OCI-LY3 (cell line): ENCODE results near the gene TLCD3B.

Source experiments
- H2AFZ ChIP-seq: fragments of 200-600, 300-600 bp; shearing (Covaris generic); 2 replicates; pipeline ENCODE4 v1.6.0; 2014; ENCODE audit warnings: antibody characterized with exemption, low read depth, low read length
- H3K27ac ChIP-seq: fragments of 200-600, 300-600 bp; sonication (generic); 2 replicates; pipeline ENCODE4 v1.5.1; 2014; ENCODE audit warnings: mild to moderate bottlenecking, low read length, moderate library complexity, mixed read lengths
- H3K27me3 ChIP-seq: fragments of 200-600, 300-600 bp; sonication (generic); 2 replicates; pipeline ENCODE4 v1.6.1; 2014; ENCODE audit warnings: low read depth, low read length, mixed read lengths
- H3K36me3 ChIP-seq: fragments of 200-600, 300-600 bp; sonication (generic); replicated peaks from 2 replicates; pipeline ENCODE3; 2014; ENCODE audit warnings: low read depth, low read length, mixed read lengths
- H3K4me1 ChIP-seq: fragments of 300-600, 200-600 bp; sonication (generic); 2 replicates; pipeline ENCODE4 v1.6.1; 2014; ENCODE audit warnings: low read length, mixed read lengths
- H3K4me2 ChIP-seq: fragments of 200-600, 300-600 bp; sonication (generic); 2 replicates; pipeline ENCODE4 v1.6.1; 2014; ENCODE audit warnings: low read length, mixed read lengths
- H3K4me3 ChIP-seq: fragments of 300-600, 200-600 bp; sonication (generic); 2 replicates; pipeline ENCODE4 v1.5.1; 2014; ENCODE audit warnings: antibody characterized with exemption, mild to moderate bottlenecking, low read length, moderate library complexity
- H3K79me2 ChIP-seq: fragments of 300-600, 200-600 bp; shearing (Covaris generic); 2 replicates; pipeline ENCODE4 v1.6.1; 2014; ENCODE audit warnings: mild to moderate bottlenecking, low read length, mixed read lengths
- H3K9ac ChIP-seq: fragments of 300-600, 200-600 bp; shearing (Covaris generic); 2 replicates; pipeline ENCODE4 v1.6.0; 2014; ENCODE audit warnings: mild to moderate bottlenecking, low read length, moderate library complexity
- H3K9me3 ChIP-seq: fragments of 200-600, 300-600 bp; shearing (Covaris generic); 2 replicates; pipeline ENCODE4 v1.6.1; 2014; ENCODE audit warnings: low read length, mixed read lengths; ENCODE audit not compliant: insufficient read depth
- H4K20me1 ChIP-seq: fragments of 200-600, 300-600 bp; sonication (generic); 2 replicates; pipeline ENCODE4 v1.6.1; 2016; ENCODE audit warnings: low read length, mixed read lengths; ENCODE audit not compliant: insufficient read depth
- CTCF ChIP-seq: fragments of 200-600, 300-600 bp; sonication (generic); IDR thresholded peaks from 2 replicates; pipeline ENCODE4 v1.5.1; 2014; ENCODE audit warnings: antibody characterized with exemption, low read length, low read depth
- EZH2phosphoT487 ChIP-seq: fragments of 200-600 bp; shearing (Covaris generic); IDR thresholded peaks from 2 replicates; pipeline ENCODE4 v1.6.1; 2018; ENCODE audit warnings: antibody characterized with exemption, mixed run types, low read depth

TLCD3B gene

DNA sequence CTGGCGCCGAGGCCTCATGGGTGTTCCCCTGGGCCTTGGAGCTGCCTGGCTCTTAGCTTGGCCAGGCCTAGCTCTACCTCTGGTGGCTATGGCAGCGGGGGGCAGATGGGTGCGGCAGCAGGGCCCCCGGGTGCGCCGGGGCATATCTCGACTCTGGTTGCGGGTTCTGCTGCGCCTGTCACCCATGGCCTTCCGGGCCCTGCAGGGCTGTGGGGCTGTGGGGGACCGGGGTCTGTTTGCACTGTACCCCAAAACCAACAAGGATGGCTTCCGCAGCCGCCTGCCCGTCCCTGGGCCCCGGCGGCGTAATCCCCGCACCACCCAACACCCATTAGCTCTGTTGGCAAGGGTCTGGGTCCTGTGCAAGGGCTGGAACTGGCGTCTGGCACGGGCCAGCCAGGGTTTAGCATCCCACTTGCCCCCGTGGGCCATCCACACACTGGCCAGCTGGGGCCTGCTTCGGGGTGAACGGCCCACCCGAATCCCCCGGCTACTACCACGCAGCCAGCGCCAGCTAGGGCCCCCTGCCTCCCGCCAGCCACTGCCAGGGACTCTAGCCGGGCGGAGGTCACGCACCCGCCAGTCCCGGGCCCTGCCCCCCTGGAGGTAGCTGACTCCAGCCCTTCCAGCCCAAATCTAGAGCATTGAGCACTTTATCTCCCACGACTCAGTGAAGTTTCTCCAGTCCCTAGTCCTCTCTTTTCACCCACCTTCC lies 43.5 kb downstream of the TLCD3B start:
- Histone ChIP-seq H3K36me3 (peaks cover 45% of the 10 kb centered on the region), H3K79me2 (no peaks in the 10 kb centered on the region), H2AFZ (no peak overlapping the region), H3K27ac (no peak overlapping the region), H3K4me3 (no peak overlapping the region), H3K9me3 (no peaks in the 10 kb centered on the region), H3K9ac (no peak overlapping the region), H3K4me1 (no peaks in the 10 kb centered on the region), H3K27me3 (no peaks in the 10 kb centered on the region), H3K4me2 (no peak overlapping the region), H4K20me1 (no peaks in the 10 kb centered on the region)
- TF ChIP-seq CTCF (no peak), EZH2phosphoT487 (no peak)

GRCh38 chr16:29986931-29987330 lies 44.1 kb downstream of the TLCD3B start:
- Histone ChIP-seq H3K9me3 (no peaks in the 10 kb centered on the region), H2AFZ (no peak overlapping the region), H3K79me2 (no peaks in the 10 kb centered on the region), H3K27ac (no peak overlapping the region), H3K4me1 (no peaks in the 10 kb centered on the region), H3K27me3 (no peaks in the 10 kb centered on the region), H4K20me1 (no peaks in the 10 kb centered on the region), H3K4me3 (no peak overlapping the region), H3K36me3 (peaks cover 48% of the 10 kb centered on the region), H3K4me2 (no peak overlapping the region), H3K9ac (no peak overlapping the region)
- no peak for TF ChIP-seq EZH2phosphoT487
- no peak for TF ChIP-seq CTCF

GRCh38 chr16:29986231-29986630 lies 44.8 kb downstream of the TLCD3B start:
- H3K79me2 ChIP-seq: no peaks in the 10 kb centered on the region
- no peaks in the 10 kb centered on the region for H3K4me1 ChIP-seq
- H3K36me3 ChIP-seq: peaks cover 45% of the 10 kb centered on the region
- H3K27ac ChIP-seq: no peak overlapping the region
- H2AFZ ChIP-seq: no peak overlapping the region
- H3K9me3 ChIP-seq: no peaks in the 10 kb centered on the region
- H3K4me3 ChIP-seq: no peak overlapping the region
- no peak overlapping the region for H3K4me2 ChIP-seq
- no peaks in the 10 kb centered on the region for H3K27me3 ChIP-seq
- H4K20me1 ChIP-seq: no peaks in the 10 kb centered on the region
- no peak overlapping the region for H3K9ac ChIP-seq
- no peak for TF ChIP-seq EZH2phosphoT487
- no peak for TF ChIP-seq CTCF

DNA sequence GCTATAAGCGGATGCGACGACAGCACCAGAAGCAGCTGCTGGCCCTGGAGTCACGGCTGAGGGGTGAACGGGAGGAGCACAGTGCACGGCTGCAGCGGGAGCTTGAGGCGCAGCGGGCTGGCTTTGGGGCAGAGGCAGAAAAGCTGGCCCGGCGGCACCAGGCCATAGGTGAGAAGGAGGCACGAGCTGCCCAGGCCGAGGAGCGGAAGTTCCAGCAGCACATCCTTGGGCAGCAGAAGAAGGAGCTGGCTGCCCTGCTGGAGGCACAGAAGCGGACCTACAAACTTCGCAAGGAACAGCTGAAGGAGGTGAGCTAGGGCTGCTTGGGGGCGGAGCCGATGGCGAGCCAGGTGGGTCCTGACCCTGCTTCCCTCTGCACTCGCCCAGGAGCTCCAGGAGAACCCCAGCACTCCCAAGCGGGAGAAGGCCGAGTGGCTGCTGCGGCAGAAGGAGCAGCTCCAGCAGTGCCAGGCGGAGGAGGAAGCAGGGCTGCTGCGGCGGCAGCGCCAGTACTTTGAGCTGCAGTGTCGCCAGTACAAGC lies 45.7 kb downstream of the TLCD3B start:
- no peaks in the 10 kb centered on the region for H3K27me3 ChIP-seq
- H3K36me3 ChIP-seq: peaks cover 50% of the 10 kb centered on the region

More for the DNA sequence above, 45.7 kb downstream of the TLCD3B start:
- TF ChIP-seq EZH2phosphoT487 (no peak), CTCF (no peak)
- no peak overlapping the region for H3K9ac ChIP-seq
- H3K79me2 ChIP-seq: no peaks in the 10 kb centered on the region
- H3K27ac ChIP-seq: no peak overlapping the region
- H3K4me1 ChIP-seq: no peaks in the 10 kb centered on the region
- no peaks in the 10 kb centered on the region for H4K20me1 ChIP-seq
- no peak overlapping the region for H3K4me2 ChIP-seq
- no peaks in the 10 kb centered on the region for H3K9me3 ChIP-seq
- H2AFZ ChIP-seq: no peak overlapping the region
- H3K4me3 ChIP-seq: no peak overlapping the region
